GM23248 (cell line): ENCODE results near the gene NT5DC3.

ENCODE experiments used
- EZH2 ChIP-seq: fragments of 200-600 bp; sonication (generic); IDR thresholded peaks from 2 replicates; pipeline ENCODE4 v1.6.1; 2018; ENCODE audit warnings: antibody characterized with exemption, mild to moderate bottlenecking; ENCODE audit not compliant: insufficient read depth, poor library complexity, severe bottlenecking
- EZH2phosphoT487 ChIP-seq: fragments of 200-600 bp; sonication (generic); IDR thresholded peaks from 2 replicates; pipeline ENCODE4 v1.6.1; 2018; ENCODE audit warnings: antibody characterized with exemption, moderate library complexity, mild to moderate bottlenecking, low read depth; ENCODE audit not compliant: insufficient read depth

DNA sequence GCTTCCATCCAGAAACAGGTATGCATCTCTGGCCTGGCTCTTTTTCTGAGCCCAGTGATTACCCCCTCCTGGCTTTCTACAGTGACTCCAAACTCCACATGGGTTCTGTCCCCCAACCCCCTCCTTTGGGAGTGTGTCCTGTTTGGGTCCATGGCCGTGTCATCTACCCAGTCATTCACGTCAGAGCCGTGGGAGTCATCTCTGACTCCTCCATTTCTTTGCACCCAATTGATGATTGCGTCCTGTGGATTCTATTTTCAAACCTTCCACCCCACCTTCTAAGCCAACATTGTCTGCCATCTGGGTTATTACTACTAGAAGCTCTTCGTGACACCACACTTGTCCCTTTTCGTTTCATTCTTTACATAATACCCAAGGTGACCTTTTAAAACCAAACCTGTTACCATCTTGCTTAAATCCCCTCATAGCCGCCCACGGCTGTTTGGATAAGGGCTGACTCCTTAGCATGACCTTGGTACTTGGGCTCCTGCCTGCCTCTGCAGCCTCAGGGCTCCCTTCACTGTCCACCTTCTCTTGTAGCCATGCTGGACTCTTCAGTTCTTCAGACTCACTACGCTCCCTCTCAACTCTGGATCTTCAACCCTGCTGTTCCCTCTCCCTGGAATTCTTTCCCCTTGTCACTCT is 38.1 kb upstream of the NT5DC3 start:
- TF ChIP-seq EZH2phosphoT487 (no peak), EZH2 (no peak)
